ENCODE results near the gene RPN1.

The RPN1 gene

DNA sequence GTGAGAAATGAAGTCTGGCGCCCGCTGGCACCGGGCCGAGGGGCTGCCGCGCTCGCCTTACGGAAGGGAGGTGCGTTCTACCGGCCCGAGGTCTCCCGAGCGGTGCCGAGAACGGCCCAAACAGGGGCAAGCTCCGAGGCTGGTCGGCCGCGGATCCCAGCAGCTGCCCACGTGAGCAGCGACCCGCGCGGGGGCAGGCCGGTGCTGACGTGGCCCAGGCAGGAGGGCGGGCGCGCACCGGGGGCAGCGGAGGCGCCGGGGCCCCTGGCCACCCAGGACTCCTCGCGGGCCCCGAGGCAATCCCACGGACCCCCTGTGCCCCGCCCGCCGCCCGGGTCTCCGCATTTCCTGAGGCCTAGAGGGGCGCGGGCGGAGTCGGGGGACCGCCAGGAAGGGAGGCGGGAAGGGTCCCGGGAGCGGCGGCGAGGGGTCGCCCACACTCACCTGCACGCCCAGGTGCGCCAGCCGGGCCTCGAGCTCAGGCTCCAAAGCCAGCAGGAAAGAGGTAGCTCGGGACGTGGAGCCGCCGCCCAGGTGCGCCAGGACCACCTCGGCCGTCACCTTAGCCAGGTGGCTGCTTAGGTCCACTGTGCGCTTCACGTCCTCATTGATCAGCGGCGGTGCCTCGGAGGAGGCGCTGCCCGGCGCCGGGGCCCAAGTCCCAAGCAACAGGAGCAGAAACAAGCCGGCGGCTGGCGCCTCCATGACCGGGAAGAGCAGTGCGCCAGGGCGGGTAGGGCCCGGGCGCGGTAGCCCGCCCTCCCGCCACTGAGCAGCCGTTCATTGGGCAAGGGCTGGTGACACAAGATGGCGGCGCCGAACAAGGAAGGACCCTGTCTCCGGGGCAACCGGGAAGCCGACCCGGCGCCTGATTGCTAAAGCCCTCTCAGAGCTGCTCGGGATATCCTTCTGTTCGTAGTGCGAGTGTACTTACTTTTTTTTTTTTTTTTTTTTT, at the start of gene RPN1:
RPN1 (minus strand) TSS at position 723 of the 955 bp plus-strand sequence; CDS start at position 705, 18 bp downstream.
- H3K27ac ChIP-seq: peak within 1 kb of the TSS; percentile 92
- TF ChIP-seq, protein P1, sequence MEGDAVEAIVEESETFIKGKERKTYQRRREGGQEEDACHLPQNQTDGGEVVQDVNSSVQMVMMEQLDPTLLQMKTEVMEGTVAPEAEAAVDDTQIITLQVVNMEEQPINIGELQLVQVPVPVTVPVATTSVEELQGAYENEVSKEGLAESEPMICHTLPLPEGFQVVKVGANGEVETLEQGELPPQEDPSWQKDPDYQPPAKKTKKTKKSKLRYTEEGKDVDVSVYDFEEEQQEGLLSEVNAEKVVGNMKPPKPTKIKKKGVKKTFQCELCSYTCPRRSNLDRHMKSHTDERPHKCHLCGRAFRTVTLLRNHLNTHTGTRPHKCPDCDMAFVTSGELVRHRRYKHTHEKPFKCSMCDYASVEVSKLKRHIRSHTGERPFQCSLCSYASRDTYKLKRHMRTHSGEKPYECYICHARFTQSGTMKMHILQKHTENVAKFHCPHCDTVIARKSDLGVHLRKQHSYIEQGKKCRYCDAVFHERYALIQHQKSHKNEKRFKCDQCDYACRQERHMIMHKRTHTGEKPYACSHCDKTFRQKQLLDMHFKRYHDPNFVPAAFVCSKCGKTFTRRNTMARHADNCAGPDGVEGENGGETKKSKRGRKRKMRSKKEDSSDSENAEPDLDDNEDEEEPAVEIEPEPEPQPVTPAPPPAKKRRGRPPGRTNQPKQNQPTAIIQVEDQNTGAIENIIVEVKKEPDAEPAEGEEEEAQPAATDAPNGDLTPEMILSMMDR (conservative IDR thresholded peaks at IDR 0.05): no peak

DNA sequence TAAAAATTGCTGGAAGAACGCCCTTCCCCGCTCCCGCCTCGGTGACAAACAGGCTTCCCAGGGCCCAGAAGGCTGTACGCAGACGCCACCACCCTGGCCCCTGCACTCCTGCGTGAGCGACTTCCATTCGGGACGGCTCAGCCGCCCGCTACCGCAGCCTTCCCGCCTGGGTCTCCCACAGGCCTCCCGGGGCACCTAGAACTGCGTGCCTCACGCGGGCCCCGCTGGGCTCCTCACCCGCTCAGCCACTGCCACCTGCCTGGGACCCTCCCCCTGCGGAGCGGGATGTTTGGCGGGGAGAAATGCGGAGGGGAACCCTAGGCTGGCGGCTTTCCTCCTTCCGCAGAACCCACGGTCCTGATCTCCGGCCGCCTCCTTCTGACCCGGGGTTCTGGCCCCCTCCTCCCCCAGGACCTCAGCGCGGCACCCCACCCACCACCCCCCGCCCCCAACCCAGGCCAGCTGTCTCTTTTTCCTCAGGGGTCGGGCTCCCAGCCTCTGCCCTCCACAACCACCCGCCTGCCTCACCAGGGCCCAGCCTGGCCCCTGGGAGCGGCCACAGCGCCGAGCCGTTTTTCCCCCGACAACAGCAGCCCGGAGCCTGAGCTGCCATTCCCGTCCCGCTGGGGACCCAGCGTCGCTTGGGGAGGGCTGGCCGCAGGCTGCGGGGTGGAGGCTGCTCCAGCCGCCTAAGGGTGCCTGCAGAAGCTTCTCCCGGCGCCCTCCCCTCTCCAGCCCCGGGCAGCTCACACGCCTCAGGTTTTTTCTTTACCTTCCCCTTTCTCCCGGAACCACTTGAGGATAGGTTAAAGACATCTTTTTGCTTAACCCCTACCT, 47.8 kb upstream of the RPN1 start:
- TF ChIP-seq, protein P1 (conservative IDR thresholded peaks at IDR 0.05): no peak
- H3K27ac ChIP-seq: peak overlapping the region; percentile 74

DNA sequence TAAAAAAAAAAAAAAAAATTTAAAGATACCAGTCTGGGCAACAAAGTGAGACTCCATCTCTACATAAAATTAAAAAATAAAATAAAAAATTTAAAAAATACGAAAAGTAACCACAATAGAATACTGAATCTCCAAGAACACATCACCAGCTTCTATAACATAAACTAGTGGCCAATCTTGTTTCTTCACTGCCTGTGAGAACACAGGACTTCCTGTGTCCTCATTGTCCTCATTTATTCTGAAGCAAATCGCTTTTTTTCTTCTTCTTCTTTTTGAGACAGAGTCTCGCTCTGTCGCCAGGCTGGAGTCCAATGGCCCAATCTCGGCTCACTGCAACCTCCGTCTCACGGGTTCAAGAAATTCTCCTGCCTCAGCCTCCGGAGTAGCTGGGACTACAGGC, 46.7 kb upstream of the RPN1 start:
- TF ChIP-seq, protein P1 (conservative IDR thresholded peaks at IDR 0.05): no peak
- no peak overlapping the region for H3K27ac ChIP-seq

DNA sequence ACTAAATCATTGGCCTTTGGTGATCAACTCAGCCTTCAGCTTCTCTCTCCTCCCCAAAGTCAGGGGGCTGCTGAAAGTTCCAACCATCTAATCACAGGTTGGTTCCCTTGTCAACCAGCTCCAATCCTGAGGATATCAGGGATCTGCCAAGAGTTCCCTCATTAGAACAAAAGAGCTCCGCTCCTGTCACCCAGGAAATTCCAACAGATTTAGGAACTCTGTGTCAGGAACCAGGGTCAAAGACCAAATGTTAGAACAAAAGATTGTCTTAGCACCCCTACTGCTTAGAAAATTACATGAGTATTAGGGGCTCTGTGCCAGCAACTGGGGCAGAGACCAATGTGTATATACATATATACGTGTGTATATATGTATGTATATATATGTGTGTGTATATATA, 43.1 kb upstream of the RPN1 start:
- H3K27ac ChIP-seq: no peak overlapping the region
- TF ChIP-seq, protein P1 (conservative IDR thresholded peaks at IDR 0.05): no peak

DNA sequence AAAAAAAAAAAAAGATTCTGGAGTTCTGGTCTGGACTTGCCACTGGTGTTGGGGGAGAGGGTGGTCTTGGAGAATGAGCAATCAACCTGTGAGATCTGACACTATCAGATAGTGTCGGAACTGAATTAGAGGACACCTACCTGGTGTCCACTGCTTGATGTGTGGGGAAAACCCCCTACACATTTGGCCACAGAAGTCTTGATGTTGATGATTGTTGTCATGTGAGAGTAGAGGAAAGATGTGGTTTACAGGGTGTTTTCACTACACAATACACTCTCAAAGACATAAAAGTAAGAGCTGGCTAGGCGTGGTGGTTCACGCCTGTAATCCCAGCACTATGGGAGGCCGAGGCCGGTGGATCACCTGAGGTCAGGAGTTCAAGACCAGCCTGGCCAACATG, 38.4 kb upstream of the RPN1 start:
- TF ChIP-seq, protein P1 (conservative IDR thresholded peaks at IDR 0.05): no peak
- no peak overlapping the region for H3K27ac ChIP-seq

DNA sequence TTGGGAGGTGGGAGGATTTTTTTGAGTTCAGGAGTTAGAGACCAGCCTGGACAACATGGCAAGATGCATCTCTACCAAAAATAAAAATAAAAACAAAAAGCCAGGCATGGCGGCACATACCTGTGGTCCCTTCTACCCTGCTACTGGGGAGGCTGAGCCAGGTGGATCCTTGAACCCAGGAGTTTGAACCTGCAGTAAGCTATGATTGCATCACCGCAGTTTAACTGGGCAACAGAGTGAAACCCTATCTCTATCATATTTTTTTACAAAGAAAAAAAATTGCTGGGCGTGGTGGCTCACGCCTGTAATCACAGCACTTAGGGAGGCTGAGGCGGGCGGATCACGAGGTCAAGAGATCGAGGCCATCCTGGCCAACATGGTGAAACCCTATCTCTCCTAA, 35.8 kb upstream of the RPN1 start:
- TF ChIP-seq, protein P1 (conservative IDR thresholded peaks at IDR 0.05): no peak
- H3K27ac ChIP-seq: no peak overlapping the region

All from VCaP (cell line).